Left lung (tissue), 10 donors: ENCODE data around the gene LCORL. TPM values are rescaled to one million over a fixed set of nuclear protein-coding genes. Genes with fewer than 3 reads are reported as not detected.

Experiments
- ATAC-seq: fragments of 200-7000 bp; cut with Tn5 transposase; one replicate; pipeline ENCODE4 v1.9.1; 2020; ENCODE audit warnings: moderate library complexity
- DNase-seq, 4 donors: peaks; one replicate each; pipeline ENCODE4 v3.0.0-alpha.2; 2013 to 2020
- H3K27ac ChIP-seq, 2 donors: fragments of 200-600 bp; sonication (generic) in 1 of 2; one replicate each; pipeline versions ENCODE4 v1.5.0 to v1.8.0; 2020 to 2021
- H3K27me3 ChIP-seq, 2 donors: fragments of 200-600 bp; sonication (generic) in 1 of 2; one replicate each; pipeline versions ENCODE4 v1.5.0 to v1.8.0; 2020 to 2021
- H3K36me3 ChIP-seq, 2 donors: fragments of 200-600 bp; sonication (generic) in 1 of 2; one replicate each; pipeline versions ENCODE4 v1.5.0 to v1.8.0; 2020 to 2021
- H3K4me1 ChIP-seq, 2 donors: fragments of 200-600 bp; one replicate each; pipeline ENCODE4 v1.8.0; 2021
- H3K4me3 ChIP-seq, 2 donors: fragments of 200-600 bp; sonication (generic) in 1 of 2; one replicate each; pipeline versions ENCODE4 v1.5.0 to v1.8.0; 2020 to 2021; ENCODE audit warnings: mild to moderate bottlenecking in 1 of 2
- H3K9me3 ChIP-seq, 2 donors: fragments of 200-600 bp; sonication (generic) in 1 of 2; one replicate each; pipeline versions ENCODE4 v1.5.0 to v1.8.0; 2020 to 2021
- CTCF ChIP-seq, 2 donors: fragments of 200-600 bp; sonication (generic) in 1 of 2; IDR thresholded peaks; one replicate each; pipeline versions ENCODE4 v1.5.0 to v1.8.0; 2021; ENCODE audit warnings: antibody characterized with exemption in 2 of 2
- intact Hi-C, 2 donors: fragments of 100-400 bp; cut with DNase I; formaldehyde crosslinking; loops; one replicate each; pipeline versions ENCODE4 v1.11.2 to v1.14.2; 2022
- polyA plus RNA-seq, 6 donors: library from polyadenylated mRNA; unstranded; fragments of 120-200 nt; gene quantifications; one replicate each; pipeline ENCODE4 v1.2.1, GENCODE V29; 2013; ENCODE audit not compliant: insufficient read length in 6 of 6
- total RNA-seq, 2 donors: library from RNA; stranded (reverse); fragmentation: NEBNext Ultra II Directional; extraction: Animal tissue kit (Norgen Biotek cat#: 25700); gene quantifications; one replicate each; pipeline ENCODE4 v1.2.1, GENCODE V29; 2021
- donor health status: DM: no; HTN: yes; CAD: no.
- donor health status: DM: no; HTN: no; CAD: no.

Gene LCORL
- total and polyA plus RNA-seq, 8 donors, result 12.2 to 20.9 (median 17.5) TPM

GRCh38 chr4:17894421-17894820 lies 127.1 kb downstream of the LCORL start:
- Histone ChIP-seq H3K9me3 (no peaks in the 10 kb centered on the region), H3K4me1 (no peaks in the 10 kb centered on the region), H3K27me3 (no peaks in the 10 kb centered on the region), H3K4me3 (no peak overlapping the region), H3K36me3 (no peaks in the 10 kb centered on the region), H3K27ac (no peak overlapping the region)
- TF ChIP-seq CTCF (IDR thresholded peaks at IDR 0.05), result no peak
- DNase-seq (no peak), ATAC-seq (no peak)
- intact Hi-C loops, result no loop called here

GRCh38 chr4:17889692-17890091 lies 131.9 kb downstream of the LCORL start:
- intact Hi-C loops, result no loop called here
- no peak for TF ChIP-seq CTCF (IDR thresholded peaks at IDR 0.05)
- Histone ChIP-seq H3K36me3 (no peaks in the 10 kb centered on the region), H3K9me3 (no peaks in the 10 kb centered on the region), H3K27me3 (no peaks in the 10 kb centered on the region), H3K27ac (no peak overlapping the region), H3K4me1 (no peaks in the 10 kb centered on the region), H3K4me3 (no peak overlapping the region)
- DNase-seq (no peak), ATAC-seq (no peak)

GRCh38 chr4:17884511-17884910 lies 137.0 kb downstream of the LCORL start:
- Histone ChIP-seq H3K4me3 (no peak overlapping the region), H3K27me3 (no peaks in the 10 kb centered on the region), H3K27ac (no peak overlapping the region), H3K9me3 (no peaks in the 10 kb centered on the region), H3K36me3 (no peaks in the 10 kb centered on the region), H3K4me1 (no peaks in the 10 kb centered on the region)
- DNase-seq (no peak), ATAC-seq (no peak)
- intact Hi-C loops, result no loop called here
- no peak for TF ChIP-seq CTCF (IDR thresholded peaks at IDR 0.05)

- ATAC-seq, result no peak
- Histone ChIP-seq H3K4me1 (no peaks in the 10 kb centered on the region), H3K9me3 (no peaks in the 10 kb centered on the region), H3K36me3 (no peaks in the 10 kb centered on the region), H3K27me3 (no peaks in the 10 kb centered on the region), H3K4me3 (no peak overlapping the region), H3K27ac (no peak overlapping the region)
- intact Hi-C loops, result no loop called here
- TF ChIP-seq CTCF (IDR thresholded peaks at IDR 0.05), result no peak
- no peak for DNase-seq
Measured at GRCh38 chr4:17884063-17884462, 137.5 kb downstream of the LCORL start.

- intact Hi-C loops, result no loop called here
- Histone ChIP-seq H3K4me3 (no peak overlapping the region), H3K4me1 (no peaks in the 10 kb centered on the region), H3K36me3 (no peaks in the 10 kb centered on the region), H3K27ac (no peak overlapping the region), H3K9me3 (no peaks in the 10 kb centered on the region), H3K27me3 (no peaks in the 10 kb centered on the region)
- no peak for TF ChIP-seq CTCF (IDR thresholded peaks at IDR 0.05)
- ATAC-seq (no peak), DNase-seq (no peak)
Measured at GRCh38 chr4:17877661-17878060, 143.9 kb downstream of the LCORL start.
